HG03432 (cell line): ENCODE results near the gene HPS1.

Source experiments
- ATAC-seq: cut with Tn5 transposase; IDR thresholded peaks from one replicate; pipeline ENCODE4 v1.9.1; 2021; ENCODE audit warnings: mild to moderate bottlenecking, moderate library complexity; ENCODE audit not compliant: unreplicated experiment

The HPS1 gene

DNA sequence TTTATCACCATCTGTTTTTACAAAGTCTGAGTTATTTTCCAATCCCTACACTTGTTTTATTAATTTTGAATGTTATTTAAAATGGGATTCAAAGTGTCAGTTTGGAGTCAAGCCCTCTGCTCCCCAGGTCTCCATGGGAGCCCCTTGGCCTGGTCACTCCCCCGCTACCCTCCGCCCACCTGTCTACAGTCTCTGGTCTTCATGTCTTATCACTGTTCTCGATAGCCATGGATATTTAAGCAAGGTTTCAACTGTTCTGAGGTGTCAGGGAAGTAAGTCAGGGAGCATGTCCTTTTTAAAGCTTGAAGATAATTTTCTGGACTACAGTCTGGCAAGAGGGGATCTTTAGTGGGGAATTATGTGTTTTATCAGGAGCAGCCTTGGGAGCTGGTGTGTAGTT lies 19.1 kb upstream of the HPS1 start:
- no peak for ATAC-seq

DNA sequence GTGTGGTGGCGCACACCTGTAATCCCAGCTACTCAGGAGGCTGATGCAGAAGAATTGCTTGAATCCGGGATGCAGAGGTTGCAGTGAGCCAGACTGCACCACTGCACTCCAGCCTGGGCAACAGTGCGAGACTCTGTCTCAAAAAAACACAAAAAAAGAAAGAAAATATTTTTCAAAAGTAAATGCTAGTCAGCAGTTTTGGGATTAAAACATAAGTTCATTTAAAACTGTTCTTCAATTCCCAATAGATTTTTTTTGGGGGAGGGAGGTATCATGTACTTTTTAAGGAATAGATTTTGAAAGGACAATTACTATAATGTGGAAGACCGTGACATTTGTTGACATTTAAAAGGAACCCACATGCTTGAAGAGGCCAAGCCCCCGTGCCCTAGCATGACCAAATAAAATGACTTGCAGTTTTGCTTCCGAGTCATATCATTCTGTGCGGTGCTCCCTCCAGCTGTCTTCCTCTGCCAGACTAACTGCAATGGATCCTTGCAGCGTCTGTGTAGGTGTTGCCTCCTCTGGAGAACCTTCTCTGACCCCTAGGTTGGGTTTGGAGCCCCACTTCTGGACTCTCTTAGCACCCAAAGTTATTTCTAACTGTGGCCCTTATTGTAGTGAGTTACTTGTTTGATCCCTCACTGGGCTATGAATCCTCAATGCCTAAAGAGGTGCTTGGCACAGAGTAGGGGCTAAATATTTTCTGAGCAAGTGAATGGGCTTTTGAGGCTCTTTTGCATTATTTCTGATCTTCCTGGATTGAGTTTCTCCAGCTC lies 17.4 kb upstream of the HPS1 start:
- no peak for ATAC-seq

DNA sequence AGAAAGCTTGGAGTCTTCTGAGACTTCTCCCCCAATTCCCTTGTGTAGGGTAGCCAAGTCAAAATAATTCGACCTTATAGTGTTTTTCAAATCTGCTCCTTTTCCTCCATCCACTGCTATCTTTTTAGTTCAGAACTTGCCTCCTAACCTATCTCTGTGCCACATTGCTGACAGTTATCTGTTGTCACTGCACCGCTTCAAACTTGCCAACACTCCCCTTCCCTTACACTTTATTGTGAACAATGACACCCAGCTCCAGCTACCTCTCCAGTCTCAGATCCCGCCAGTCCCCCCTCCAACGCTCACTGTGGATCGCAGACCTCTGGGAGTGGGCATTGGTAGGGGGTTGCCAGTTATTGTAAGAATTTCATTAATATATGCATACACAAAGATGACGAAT lies 16.3 kb upstream of the HPS1 start:
- no peak for ATAC-seq

DNA sequence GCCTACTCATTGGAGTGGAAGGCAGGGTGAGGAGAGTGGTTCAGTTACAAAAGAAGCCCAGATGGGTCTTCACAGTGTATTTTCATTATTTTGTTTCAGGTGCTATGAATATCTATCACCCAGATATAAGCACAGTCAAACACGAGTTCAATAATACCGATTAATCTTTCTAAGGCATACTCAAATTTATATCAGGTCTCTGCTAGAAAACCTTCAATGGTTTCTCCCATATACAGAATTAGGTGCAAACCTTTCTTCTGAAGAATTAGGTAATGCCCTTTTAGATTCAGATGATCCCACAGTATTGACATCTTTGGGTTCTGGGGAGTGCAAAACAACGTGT lies 14.7 kb upstream of the HPS1 start:
- ATAC-seq: no peak

DNA sequence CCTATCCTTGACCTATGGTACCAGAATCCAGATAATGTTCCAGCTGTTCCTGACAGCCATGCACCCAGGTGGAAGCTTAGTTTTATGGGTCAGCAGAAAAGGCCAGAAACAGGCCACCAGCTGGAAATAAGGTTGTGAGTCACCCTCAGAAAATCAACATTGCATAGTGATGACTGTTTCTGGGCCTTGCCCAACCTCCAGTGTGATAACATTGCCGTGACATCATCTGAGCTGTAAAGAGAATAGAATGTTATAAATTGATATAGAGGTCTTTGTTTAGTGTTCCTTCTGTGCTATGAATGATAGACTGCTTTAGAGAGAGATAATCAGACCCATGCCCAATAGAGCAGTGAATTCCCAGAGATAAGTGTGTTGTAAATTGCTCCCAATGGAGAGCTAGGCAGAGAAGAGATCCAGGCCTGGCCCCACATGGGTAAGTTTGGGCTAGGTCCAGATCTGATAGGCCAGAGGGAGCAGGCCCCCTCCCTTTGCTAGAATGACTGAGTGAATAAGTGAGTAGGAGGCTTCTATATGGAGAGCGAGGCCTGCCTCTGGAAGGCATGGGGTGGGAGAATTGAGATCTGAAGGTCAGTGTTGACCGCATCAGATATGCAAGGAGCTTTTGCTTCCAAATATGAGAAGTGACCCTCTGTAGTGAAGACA lies 14.2 kb upstream of the HPS1 start:
- ATAC-seq: no peak

DNA sequence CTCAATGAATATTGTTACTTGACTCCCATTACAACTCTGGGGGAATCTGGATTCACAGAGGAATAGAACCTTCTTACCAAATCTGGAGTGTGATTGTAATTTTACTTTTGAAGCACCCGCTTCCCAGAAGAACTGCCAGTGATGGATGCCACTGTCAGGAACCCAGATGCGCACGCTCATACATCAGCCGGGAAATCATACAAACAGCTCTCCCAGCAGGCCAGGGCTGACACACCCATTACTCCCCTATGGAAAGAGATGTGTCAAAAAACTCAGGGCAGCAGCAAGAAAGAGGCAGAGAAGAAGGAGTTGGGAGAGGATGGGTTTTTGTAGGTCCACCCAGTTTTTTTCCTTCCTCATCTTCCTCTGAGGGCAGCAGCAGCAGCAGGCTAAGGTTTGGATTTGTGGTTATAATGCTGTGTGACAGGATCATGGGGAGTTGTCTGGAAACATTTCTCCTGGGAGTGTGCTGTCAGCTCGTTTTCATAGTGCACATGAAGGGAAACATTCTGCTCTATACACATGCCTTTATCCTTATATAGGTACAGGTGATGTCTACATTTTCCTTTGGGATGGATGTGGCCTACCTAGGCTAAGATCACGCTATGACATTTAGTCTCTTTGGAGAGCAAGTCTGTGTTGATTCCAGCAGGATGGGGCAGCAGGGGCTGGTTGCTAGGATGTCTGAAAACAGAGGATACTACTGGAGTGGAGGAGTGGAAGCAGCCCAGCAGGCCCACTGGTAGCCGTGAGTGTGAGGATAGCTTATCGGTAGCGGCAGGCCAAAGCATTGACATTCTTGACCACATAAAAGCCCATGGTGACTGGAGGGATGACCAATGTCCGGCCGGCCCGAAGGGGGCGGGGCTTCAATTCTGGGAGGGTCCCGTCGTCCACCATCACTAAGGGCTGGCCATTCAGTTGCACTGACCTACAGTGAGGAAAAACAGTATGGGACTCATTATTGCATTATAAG lies 12.4 kb upstream of the HPS1 start:
- no peak for ATAC-seq

DNA sequence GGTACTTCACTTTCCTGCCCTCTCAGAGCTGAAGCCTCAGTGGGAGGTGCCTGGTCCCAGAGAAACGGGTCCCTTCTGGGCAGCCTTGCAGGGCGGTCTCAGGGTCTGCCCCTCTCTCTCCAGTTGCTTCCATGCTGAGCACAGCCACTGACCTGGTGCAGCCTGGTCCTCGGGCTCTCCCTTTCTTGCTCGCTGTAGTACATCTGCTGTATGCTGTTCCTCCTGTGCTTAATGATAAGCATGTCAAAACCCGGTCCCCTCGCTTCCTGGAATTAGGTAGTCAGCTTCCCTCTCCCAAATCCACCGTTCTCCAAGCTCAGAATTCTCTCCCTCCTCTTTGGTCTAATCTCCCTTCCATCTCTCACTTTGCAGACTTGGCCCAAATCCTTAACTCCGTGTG lies 11.0 kb upstream of the HPS1 start:
- no peak for ATAC-seq

DNA sequence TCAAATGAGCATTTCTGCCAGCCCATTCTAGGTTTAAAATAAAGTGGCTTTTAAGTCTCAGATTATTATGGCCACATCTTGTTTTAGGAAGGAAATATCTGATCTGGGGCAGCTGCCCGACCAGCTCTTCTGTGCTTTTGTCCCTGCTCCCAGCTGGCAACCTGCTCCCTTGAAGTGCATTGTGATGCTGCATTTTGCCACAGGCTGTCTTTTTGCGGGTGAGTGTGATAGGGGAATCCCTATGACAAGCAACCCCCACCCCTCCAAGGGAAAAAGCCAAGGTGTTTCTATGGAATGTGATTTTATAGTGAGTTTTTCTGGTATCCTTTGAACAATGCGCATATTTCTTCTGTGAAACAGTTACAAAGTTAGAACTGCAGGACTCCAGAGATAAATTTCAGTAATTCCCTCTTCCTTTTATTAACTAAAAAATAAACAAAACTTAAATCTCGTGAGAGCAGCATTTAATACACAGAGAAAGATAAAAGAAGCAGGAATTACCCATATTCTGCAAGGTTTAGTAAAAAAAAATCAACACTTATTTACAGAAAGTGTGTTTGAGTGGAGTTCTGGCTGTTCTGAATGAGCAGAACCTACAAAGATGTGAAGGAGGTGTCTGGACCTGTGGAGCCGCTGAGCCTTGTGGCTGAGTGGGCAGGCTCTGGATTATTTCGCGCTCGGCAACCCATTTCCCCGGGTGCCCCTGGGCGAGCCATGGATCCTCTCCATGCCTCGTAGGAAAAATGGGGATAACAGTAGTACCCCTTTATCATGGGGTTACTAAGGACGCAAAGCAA lies 10.1 kb upstream of the HPS1 start:
- ATAC-seq: no peak

DNA sequence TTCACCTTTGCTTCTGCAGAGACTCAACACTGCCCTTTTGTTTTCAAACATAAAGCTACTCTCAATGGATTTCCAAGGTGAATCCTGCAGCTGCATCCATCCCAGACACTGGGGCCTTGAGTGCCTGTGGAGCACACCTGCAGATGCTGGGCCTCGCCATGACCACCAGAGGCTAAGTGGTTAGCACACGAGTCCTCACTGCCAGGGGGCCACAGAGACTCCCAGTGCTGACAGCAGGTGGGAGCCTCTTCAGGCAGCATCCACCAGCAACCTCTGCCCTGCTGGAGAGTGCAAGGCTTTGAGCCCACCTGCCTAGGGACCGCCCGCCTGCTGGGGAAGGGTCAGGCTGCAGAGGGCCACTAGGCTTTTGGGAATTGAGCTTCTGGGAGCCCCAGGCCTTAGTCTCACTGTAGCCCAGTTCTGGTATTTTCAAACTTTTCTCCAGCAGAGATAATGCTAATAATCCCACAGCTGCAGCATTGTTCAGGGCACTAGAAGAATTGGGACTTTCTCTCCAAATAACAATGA lies 9.4 kb upstream of the HPS1 start:
- no peak for ATAC-seq

DNA sequence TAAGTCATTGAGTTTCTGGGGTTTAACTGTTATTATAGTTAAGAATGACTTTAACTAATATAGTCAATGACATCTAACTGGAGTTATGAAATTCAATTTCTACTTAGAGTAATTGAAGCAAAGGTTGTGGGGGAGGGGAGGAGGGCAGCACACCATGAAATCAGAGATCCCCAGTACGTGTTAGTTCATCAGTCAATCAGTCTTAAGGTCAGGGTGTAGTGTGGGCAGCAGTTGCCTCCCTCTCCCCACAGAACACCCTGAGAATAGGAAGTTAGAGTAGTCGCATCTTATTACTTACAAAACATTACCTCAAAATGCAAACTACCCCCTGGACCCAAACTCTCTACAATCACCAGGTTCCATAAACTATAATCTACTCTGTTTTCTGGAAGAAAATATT lies 7.0 kb upstream of the HPS1 start:
- ATAC-seq: no peak

DNA sequence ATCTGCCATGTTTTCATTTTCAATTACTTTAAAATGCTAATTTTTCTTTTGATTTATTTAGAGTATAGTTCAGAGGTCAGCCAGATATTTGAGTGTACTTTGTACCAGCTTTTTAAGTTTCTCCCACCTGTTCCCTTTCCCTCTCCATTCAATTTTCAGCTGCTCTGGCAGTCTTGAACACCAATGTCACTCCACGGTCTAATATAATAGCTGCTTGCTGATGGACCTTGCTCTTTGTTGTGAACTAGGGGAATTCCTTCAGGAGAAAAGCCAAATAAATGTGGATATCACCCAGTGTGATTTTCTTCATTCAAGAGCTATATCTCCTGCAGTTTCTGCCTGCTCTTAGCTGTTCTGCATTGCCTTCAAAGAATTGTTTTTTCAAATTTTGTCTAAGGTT lies 3.9 kb upstream of the HPS1 start:
- no peak for ATAC-seq

DNA sequence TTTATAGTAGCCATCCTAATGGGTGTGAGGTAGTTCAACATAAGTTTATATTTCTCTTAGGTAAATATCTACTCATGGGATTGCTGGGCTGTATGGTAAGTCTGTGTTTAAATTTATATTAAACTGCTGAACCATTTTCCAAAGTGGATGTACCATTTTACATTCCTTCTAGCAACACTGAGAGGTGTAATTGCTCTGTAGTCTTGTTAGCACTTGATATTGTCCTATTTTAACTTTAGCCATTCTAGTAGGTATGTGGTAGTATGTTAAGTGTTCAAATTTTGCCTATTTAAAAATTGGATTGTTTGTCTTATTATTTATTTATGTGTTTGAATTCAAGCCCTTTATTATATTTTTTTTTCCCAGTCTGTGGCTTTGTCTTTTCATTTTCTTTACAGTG lies 2.6 kb upstream of the HPS1 start:
- ATAC-seq: no peak

DNA sequence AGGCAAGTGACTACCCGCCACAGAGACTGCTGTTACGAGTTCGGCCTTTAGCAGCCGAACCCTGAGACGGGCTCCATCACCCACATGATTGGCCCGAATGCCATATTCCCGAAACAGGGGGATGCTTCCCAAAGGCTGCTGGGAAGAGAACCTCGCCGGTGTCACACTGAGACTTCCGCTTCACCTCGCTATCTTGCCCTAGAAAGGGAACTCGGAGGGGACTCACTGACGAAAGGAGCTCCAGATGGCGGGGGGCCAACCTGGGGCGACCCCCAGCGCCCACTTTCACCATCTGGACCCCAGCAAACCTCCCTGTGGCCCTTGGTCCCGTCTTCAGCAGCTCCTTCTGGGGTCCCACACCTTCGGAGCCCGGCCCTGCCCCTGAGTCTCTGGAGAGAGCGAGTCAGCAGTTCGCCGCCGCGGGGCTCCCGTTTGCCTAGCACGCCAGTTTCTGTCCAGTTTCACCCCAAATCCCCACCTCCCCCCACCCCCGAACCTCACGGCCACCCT lies 529 bp downstream of the HPS1 start:
- ATAC-seq: peak; percentile 24

DNA sequence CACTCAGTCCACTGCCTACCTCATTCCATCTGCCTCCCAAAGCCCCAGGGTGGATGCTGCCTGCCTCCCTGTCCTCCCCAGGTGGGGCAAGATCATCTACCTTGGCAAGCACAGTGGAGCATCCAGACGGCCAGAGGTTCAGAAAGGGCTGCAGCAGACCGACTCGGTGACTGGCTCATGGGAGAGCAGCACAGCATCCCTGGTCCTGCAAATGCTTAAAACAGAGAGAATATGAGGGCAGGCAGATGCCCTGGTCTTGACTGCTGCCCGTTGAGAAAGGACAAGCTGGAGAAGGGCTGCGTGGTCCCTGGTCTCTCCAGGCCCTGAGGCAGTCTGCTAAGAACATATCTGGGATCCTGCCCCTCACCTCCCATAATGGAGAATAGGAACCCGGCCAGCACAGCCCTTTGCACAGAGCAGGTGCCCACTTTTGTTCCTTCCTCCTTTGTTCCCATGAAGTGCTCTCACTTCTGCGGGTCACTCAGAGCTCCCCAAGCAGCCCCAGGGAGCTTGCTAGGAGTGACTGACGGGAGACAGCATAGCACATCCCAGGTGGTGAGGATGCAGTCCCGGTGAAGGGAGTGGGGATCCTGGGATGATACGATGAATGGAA lies 1.4 kb downstream of the HPS1 start:
- ATAC-seq: no peak

DNA sequence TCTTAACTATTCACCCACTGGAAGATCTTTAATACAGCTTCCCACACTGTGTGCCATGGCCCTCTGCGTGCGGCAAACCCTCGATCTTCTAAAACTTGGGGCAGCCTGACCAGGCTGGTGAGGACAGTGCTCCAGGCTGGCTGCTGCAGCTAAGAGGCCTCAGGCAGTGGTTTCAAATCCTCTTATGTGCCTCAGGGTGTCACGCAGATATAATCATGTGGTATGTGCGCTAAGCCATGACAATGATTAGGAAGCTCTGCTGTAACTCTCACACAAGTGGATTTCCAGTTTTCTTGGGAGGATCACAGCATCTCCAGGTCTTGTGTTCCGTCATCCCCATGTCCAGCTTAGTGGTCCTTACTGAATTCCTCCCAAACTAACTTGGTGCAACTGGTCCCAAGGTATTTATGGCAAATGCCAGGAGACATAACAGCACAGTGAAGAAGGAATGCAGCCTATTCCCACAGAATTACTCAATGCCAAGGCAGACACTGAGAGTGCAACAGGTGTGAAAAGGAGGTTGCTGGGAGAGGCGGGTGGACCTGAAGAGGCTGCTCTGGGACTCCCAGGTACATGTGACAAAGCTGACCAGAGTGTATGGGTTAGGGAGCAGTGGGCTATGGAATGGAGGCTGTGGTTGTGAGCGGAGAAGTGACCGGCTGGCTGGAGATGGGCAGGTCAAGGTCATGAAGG lies 2.3 kb downstream of the HPS1 start:
- ATAC-seq: no peak

DNA sequence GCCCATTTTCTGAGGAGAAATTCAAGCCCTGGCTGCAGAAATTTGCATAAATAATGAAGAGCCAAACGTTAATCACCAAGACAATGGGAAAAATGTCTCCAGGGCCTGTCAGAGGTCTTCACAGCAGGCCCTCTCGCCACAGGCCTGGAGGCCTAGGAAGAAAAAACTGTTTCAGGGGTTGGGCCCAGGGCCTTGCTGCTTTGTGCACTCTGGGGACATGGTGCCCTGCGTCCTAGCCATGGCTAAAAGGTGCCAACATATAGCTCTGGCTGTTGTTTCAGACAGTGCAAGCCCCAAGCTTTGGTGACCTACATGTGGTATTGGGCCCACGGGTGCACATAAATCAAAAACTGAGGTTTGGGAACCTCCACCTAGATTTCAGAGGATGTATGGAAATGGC lies 8.0 kb downstream of the HPS1 start:
- ATAC-seq: no peak

DNA sequence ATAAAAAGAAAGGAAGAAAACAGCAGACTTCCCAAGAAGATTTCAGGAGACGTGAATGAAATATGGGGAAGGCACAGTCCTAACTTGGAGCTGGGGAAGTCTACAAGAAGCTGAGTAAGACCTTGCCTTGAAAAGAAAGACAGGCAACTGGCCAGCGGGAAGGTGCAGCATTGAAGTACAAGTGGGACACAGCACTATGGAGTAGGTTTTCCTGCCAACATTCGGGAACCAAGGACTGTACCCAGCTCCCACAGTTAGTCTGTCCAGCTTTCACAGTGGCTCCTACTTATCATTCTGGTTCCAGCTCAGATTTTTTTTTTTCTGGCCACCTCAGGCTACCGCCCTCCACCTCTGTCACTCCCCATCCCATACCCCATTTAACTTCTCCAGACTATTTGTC lies 10.0 kb downstream of the HPS1 start:
- ATAC-seq: no peak

DNA sequence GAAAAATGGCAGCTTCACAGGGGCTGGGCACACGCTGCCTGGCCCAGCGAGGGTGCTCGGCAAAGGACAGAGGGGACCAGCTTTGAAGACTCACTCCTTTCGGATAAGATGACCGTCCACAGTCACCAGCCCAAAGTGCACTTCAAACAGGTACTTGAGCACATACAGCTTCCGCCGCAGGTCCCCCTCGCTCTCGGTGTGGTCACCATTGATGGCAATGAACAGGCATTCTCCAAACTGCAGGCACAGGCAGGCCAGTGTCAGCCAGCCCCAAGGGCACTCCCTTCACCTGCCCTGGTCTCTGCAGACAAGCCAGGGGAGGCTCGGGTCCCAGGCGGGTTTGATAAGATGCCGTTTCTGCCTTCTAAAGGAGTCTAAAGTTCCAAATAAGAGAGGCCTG lies 11.6 kb downstream of the HPS1 start:
- ATAC-seq: no peak
